Testis (tissue), 2 donors: ENCODE measurements around the gene BCAS3.

Experiments used
- CTCF ChIP-seq, 3 experiments: fragments of 450-650 bp in 2 of 3; fragments of 200-600 bp in 1 of 3; sonication (generic) in 1 of 3; IDR thresholded peaks; one replicate each; pipeline ENCODE4 v1.5.1; 2016 to 2019; ENCODE audit warnings: antibody characterized with exemption in 3 of 3, mild to moderate bottlenecking in 2 of 3, moderate library complexity in 1 of 3
- POLR2A ChIP-seq: fragments of 450-650 bp; IDR thresholded peaks from one replicate; pipeline ENCODE4 v1.6.1; 2017; ENCODE audit warnings: antibody characterized with exemption, mild to moderate bottlenecking, moderate library complexity

DNA sequence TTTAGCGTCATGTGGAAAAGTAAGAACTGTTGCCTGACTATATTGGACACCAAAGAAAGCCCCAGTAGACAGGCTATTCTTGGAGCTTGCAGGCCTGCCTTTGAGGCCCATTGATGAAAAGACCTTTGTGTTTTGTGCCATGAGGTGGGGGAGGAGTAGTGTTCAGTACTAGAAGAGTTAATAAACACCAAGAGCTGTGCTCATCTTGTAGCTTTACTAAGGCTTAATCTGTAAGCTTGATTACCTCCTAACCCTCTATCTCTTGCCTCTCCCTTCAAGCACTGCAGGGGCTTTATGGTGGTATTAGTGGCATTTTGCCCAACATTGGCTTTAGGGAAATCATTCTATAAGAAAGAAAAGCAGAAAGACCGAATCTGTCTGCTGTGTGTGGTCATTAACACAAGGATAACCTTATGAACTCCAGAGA is 501.7 kb downstream of the BCAS3 start:
- no peak for TF ChIP-seq CTCF (IDR thresholded peaks at IDR 0.05)
- TF ChIP-seq POLR2A: no peak
